ENCODE measurements around the gene USP19. TPM values are rescaled to one million over a fixed set of nuclear protein-coding genes. Genes with fewer than 3 reads are reported as not detected.
A peak's percentile ranks its signal among the peaks of the same experiment; 100 is the strongest.

The USP19 gene, protein sequence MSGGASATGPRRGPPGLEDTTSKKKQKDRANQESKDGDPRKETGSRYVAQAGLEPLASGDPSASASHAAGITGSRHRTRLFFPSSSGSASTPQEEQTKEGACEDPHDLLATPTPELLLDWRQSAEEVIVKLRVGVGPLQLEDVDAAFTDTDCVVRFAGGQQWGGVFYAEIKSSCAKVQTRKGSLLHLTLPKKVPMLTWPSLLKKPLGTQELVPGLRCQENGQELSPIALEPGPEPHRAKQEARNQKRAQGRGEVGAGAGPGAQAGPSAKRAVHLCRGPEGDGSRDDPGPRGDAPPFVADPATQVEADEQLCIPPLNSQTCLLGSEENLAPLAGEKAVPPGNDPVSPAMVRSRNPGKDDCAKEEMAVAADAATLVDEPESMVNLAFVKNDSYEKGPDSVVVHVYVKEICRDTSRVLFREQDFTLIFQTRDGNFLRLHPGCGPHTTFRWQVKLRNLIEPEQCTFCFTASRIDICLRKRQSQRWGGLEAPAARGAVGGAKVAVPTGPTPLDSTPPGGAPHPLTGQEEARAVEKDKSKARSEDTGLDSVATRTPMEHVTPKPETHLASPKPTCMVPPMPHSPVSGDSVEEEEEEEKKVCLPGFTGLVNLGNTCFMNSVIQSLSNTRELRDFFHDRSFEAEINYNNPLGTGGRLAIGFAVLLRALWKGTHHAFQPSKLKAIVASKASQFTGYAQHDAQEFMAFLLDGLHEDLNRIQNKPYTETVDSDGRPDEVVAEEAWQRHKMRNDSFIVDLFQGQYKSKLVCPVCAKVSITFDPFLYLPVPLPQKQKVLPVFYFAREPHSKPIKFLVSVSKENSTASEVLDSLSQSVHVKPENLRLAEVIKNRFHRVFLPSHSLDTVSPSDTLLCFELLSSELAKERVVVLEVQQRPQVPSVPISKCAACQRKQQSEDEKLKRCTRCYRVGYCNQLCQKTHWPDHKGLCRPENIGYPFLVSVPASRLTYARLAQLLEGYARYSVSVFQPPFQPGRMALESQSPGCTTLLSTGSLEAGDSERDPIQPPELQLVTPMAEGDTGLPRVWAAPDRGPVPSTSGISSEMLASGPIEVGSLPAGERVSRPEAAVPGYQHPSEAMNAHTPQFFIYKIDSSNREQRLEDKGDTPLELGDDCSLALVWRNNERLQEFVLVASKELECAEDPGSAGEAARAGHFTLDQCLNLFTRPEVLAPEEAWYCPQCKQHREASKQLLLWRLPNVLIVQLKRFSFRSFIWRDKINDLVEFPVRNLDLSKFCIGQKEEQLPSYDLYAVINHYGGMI (N-terminal part only)
- 10 to 100 TPM; 58.3 to 68.6 TPM for total RNA-seq

GRCh38 chr3:49120438-49121131 is at the start of gene USP19:
Gene USP19, minus strand, starts transcription at chr3:49120823. Its CDS starts 1,678 bp downstream, at chr3:49119145.
- peaks cover 16% of the 10 kb centered on the region for H3K36me3 Mint-ChIP-seq
- peak within 1 kb of the TSS; percentile 91 for H3K4me3 Mint-ChIP-seq
- H3K4me1 Mint-ChIP-seq, result peaks cover 23% of the 10 kb centered on the region
- H3K27me3 Mint-ChIP-seq, result no peaks in the 10 kb centered on the region
- CTCF ChIA-PET, result interaction anchor here (0.6 to 4.5 kb wide), 11 partner anchors 15 to 511 kb away, joined by 3 to 25 read pairs (median 4); partner anchors contain the start of genes QRICH1, UQCRC1, USP4 and WDR6
- H3K27ac Mint-ChIP-seq, result peak within 1 kb of the TSS; percentile 89
- H3K9me3 Mint-ChIP-seq (ENCODE audit: low read depth), result no peaks in the 10 kb centered on the region
- DNase-seq (peak; percentile 95), ATAC-seq (peak; percentile 94)

GRCh38 chr3:49166752-49167556 is 46.3 kb upstream of the USP19 start:
- Mint-ChIP-seq H3K4me1 (peaks cover 43% of the 10 kb centered on the region), H3K27me3 (no peaks in the 10 kb centered on the region), H3K27ac (peak overlapping the region; percentile 85), H3K9me3 (ENCODE audit: low read depth) (no peaks in the 10 kb centered on the region), H3K36me3 (peaks cover 15% of the 10 kb centered on the region), H3K4me3 (peak overlapping the region; percentile 81)
- CTCF ChIA-PET, result interaction anchor here (0.8 kb wide), 1 partner anchor 30 kb away, joined by 4 read pairs; no protein-coding TSS in a partner anchor
- DNase-seq (no peak), ATAC-seq (no peak)

- Mint-ChIP-seq H3K4me3 (peak within 1 kb of the TSS; percentile 81), H3K36me3 (peaks cover 17% of the 10 kb centered on the region), H3K9me3 (ENCODE audit: low read depth) (no peaks in the 10 kb centered on the region), H3K27me3 (no peaks in the 10 kb centered on the region), H3K27ac (peak within 1 kb of the TSS; percentile 85), H3K4me1 (peaks cover 49% of the 10 kb centered on the region)
- DNase-seq (peak; percentile 83), ATAC-seq (peak; percentile 84)
- CTCF ChIA-PET, result interaction anchor here (1.4 kb wide), 1 partner anchor 283 kb away, joined by 4 read pairs; no protein-coding TSS in a partner anchor
Measured at GRCh38 chr3:49165771-49166751, 45.4 kb upstream of the USP19 start, which contains the start of gene CCDC71. Gene CCDC71, minus strand, starts transcription at chr3:49166331. Its CDS starts 2,123 bp downstream, at chr3:49164208.

DNA sequence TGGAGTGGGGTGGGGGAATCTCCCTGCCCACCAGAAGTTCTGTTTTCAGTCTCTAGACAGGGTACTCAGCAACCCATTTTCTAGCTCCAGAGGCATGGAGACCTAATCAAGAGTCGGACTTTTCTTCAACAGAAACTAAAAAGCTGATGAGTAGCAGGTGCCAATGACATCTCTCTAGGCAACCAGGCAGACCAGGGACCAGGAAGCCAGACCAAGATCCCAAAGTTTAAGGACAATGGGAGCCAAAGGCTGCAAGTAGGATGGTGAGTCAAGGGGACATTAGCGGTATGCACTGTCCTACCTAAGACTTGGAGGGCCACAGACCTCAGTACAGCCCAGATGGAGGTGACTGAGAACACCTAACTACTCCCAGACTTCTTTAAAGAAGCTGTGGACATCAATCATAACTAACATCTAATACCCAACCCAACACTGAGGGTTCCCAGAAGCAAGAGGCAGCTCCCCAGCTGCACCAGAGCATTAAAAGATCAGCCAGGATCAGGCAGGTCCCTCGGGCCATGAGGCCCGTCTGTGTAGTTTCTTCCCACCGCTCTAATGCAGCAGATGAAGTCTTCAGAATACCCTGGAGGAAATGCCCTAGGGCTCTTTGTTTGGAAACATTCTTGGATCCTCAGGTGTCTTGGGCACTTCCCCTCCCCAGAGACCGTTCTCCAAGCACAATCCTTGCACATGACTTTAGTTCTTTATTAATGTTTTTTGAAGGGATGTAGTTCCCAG is 44.5 kb upstream of the USP19 start:
- no peaks in the 10 kb centered on the region for H3K9me3 Mint-ChIP-seq (ENCODE audit: low read depth)
- H3K27me3 Mint-ChIP-seq, result no peaks in the 10 kb centered on the region
- ATAC-seq (no peak), DNase-seq (no peak)
- H3K4me1 Mint-ChIP-seq, result peaks cover 45% of the 10 kb centered on the region
- H3K36me3 Mint-ChIP-seq, result peaks cover 17% of the 10 kb centered on the region
- peak overlapping the region; percentile 82 for H3K27ac Mint-ChIP-seq
- peak overlapping the region; percentile 81 for H3K4me3 Mint-ChIP-seq
- CTCF ChIA-PET, result interaction anchor here (1.3 to 1.4 kb wide), 2 partner anchors 70 to 284 kb away, joined by 4 to 5 read pairs; no protein-coding TSS in a partner anchor

DNA sequence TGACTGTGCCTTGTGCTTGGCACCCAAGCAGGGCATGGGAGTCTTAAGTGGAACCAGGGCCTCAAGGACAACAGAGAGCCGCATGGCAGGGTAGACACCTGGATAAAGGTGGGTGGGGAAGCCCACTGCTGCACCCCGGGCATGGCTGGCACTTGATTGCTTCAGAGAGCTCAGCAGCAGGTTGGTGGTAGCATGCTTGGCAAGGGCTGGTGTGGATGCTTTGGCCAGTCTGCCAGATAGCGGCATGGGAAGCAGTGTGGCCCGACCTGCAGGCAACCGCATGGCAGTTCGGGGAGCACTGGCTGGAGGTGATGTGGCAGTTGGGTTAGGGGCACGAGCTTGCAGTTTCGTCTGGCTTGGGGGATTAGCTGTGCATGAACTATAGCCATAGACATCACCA is 43.0 kb upstream of the USP19 start:
- H3K9me3 Mint-ChIP-seq (ENCODE audit: low read depth), result no peaks in the 10 kb centered on the region
- H3K27ac Mint-ChIP-seq, result no peak overlapping the region
- H3K4me1 Mint-ChIP-seq, result peaks cover 45% of the 10 kb centered on the region
- DNase-seq (no peak), ATAC-seq (no peak)
- peaks cover 18% of the 10 kb centered on the region for H3K36me3 Mint-ChIP-seq
- CTCF ChIA-PET, result no interaction called here
- H3K27me3 Mint-ChIP-seq, result no peaks in the 10 kb centered on the region
- H3K4me3 Mint-ChIP-seq, result no peak overlapping the region

- no peak for ATAC-seq
- no peak overlapping the region for H3K27ac Mint-ChIP-seq
Measured at GRCh38 chr3:49162751-49163419, 42.3 kb upstream of the USP19 start.

GRCh38 chr3:49161808-49162530 is 41.3 kb upstream of the USP19 start:
- no peaks in the 10 kb centered on the region for H3K9me3 Mint-ChIP-seq (ENCODE audit: low read depth)
- H3K4me1 Mint-ChIP-seq, result peaks cover 48% of the 10 kb centered on the region
- ATAC-seq (no peak), DNase-seq (no peak)
- CTCF ChIA-PET, result interaction anchor here (0.9 to 2.1 kb wide), 3 partner anchors 9 to 174 kb away, joined by 3 to 9 read pairs (median 3); partner anchors contain the start of gene KLHDC8B
- H3K4me3 Mint-ChIP-seq, result no peak overlapping the region
- H3K27ac Mint-ChIP-seq, result peak overlapping the region; percentile 57
- peaks cover 18% of the 10 kb centered on the region for H3K36me3 Mint-ChIP-seq
- no peaks in the 10 kb centered on the region for H3K27me3 Mint-ChIP-seq

More at GRCh38 chr3:49162751-49163419, 42.3 kb upstream of the USP19 start:
- no peak overlapping the region for H3K4me3 Mint-ChIP-seq
- no peaks in the 10 kb centered on the region for H3K9me3 Mint-ChIP-seq (ENCODE audit: low read depth)
- H3K27me3 Mint-ChIP-seq, result no peaks in the 10 kb centered on the region
- DNase-seq, result no peak
- peaks cover 48% of the 10 kb centered on the region for H3K4me1 Mint-ChIP-seq
- CTCF ChIA-PET, result interaction anchor here (2.1 kb wide), 1 partner anchor 8 kb away, joined by 9 read pairs; the partner anchor contains the start of gene KLHDC8B
- H3K36me3 Mint-ChIP-seq, result peaks cover 18% of the 10 kb centered on the region

DNA sequence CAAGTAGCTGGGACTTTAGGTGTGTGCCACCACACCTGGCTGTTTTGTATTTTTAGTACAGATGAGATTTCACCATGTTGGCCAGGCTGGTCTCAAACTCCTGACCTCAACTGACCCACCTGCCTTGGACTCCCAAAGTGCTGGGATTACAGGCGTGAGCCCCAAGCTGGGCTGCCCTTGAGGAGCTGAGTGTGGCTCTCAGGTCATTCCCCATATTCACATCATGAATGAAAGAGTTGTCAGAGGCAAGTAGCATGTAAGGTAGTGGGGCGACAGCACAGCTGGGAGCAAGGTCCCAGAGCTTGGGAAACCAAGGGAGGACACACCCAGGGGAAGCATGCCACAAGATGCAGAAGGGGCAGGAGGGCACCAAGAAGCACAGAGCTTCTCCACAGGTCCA is 40.6 kb upstream of the USP19 start:
- DNase-seq (no peak), ATAC-seq (no peak)
- no peak overlapping the region for H3K27ac Mint-ChIP-seq
- H3K9me3 Mint-ChIP-seq (ENCODE audit: low read depth), result no peaks in the 10 kb centered on the region
- CTCF ChIA-PET, result interaction anchor here (0.9 to 2.1 kb wide), 3 partner anchors 10 to 173 kb away, joined by 3 to 9 read pairs (median 3); partner anchors contain the start of gene KLHDC8B
- peaks cover 18% of the 10 kb centered on the region for H3K36me3 Mint-ChIP-seq
- peaks cover 42% of the 10 kb centered on the region for H3K4me1 Mint-ChIP-seq
- H3K27me3 Mint-ChIP-seq, result no peaks in the 10 kb centered on the region
- no peak overlapping the region for H3K4me3 Mint-ChIP-seq

DNA sequence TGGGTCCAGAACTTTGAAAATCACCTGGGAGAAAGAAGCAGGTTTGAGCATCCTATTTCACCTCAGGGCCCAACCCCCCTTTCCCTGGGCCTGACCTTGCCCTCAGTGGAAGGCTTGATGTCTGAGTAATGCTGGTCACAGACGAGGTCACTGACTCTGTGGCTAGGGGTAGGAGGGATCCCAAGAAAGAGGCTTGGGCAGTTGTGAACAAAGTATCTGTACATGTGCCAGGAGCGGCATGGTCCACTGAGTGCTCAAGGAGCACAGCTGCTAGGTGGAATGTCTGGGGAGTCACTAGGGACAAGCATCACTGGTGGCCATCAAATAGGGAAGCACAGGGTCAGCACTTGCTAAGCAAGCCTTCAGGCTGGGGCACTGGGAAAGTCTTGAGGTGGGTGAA is 38.2 kb upstream of the USP19 start:
- Mint-ChIP-seq H3K27ac (no peak overlapping the region), H3K27me3 (no peaks in the 10 kb centered on the region), H3K4me1 (peaks cover 25% of the 10 kb centered on the region), H3K4me3 (no peak overlapping the region), H3K9me3 (ENCODE audit: low read depth) (no peaks in the 10 kb centered on the region), H3K36me3 (peaks cover 11% of the 10 kb centered on the region)
- DNase-seq, result no peak
- CTCF ChIA-PET, result interaction anchor here (0.6 to 4.9 kb wide), 9 partner anchors 12 to 340 kb away, joined by 3 to 28 read pairs (median 3); partner anchors contain the start of genes KLHDC8B, P4HTM, QRICH1 and USP19
- no peak for ATAC-seq

All from activated CD8-positive, alpha-beta memory T cell treated with anti-CD3 and anti-CD28 coated beads, Interleukin-2, amount 10 ng/mL, durations not matched to agents 7 days and 5 days (primary cell).